Heart left ventricle (tissue), 13 donors: ENCODE measurements around the gene PLOD2.

Source experiments
- POLR2A ChIP-seq, 2 donors: fragments of 450-650 bp; IDR thresholded peaks; one replicate each; pipeline ENCODE4 v1.6.1; 2017; ENCODE audit warnings: antibody characterized with exemption in 2 of 2, mild to moderate bottlenecking in 2 of 2, moderate library complexity in 2 of 2
- TF ChIP-seq, protein P1 (sequence below), 12 donors: fragments of 200-600 bp; sonication (generic) in 4 of 12; IDR thresholded peaks; one replicate each; pipeline versions ENCODE4 v1.5.0 to v1.8.0; 2018 to 2022; ENCODE audit warnings: antibody characterized with exemption in 12 of 12, mild to moderate bottlenecking in 5 of 12
- donor health status: ischemic (EF 13 %, LVEDD 7.1; RV severe dilation, severe dysfunction).
- donor health status: DM: no; HTN: yes; CAD: no.
- donor health status: DM: no; HTN: no; CAD: no.
- donor health status: ischemic (EF 25% LVEDD 6.9; RV normal size, moderate dysfunction).
- donor health status: ischemic (EF 25% LVEDD 5.7; RV mildly dilated, moderate dysfunction).
- donor health status: ischemic (EF 35%, LVEDD 5.7; RV mildly dilated, moderate dysfunction).
- donor health status: nonischemic (EF 11% LVEDD 7.7; RV severe dilation, severe dysfunction).
- donor health status: DM: yes; HTN: yes; CAD: no.
- donor health status: PGD.
- donor health status: ischemic (EF 29% LVEDD 5.4; RV normal size, mild dysfunction).
- donor health status: nonischemic (EF 23%, LVEDD 6.1; RV moderate dilation, normal function).

DNA sequence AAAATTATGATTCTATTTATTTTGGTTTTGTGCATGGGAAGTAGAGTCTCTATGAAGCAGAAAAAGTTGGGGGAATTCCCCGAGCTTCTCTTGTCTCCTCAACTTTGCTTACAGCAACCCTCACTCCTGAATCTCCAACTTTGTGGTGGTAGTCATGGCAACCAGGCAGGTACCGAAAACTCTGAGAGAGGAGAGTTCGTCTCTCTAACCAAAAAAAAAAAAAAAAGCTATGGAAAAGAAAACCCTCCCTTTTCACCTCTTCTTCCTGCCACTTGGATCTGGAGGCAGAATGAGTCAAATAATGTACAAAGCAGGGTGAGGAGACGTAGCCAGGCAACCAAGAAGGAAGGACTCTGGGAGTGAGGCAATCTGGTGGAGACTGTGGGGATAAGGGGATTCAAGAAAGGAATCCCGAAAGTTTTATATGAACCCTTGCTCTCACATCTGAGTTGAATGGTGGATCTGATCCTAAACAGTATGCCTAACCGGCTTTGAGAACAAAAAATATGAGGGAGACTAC is 108.1 kb downstream of the PLOD2 start:
- TF ChIP-seq POLR2A (IDR thresholded peaks at IDR 0.05): no peak
- TF ChIP-seq, protein P1, sequence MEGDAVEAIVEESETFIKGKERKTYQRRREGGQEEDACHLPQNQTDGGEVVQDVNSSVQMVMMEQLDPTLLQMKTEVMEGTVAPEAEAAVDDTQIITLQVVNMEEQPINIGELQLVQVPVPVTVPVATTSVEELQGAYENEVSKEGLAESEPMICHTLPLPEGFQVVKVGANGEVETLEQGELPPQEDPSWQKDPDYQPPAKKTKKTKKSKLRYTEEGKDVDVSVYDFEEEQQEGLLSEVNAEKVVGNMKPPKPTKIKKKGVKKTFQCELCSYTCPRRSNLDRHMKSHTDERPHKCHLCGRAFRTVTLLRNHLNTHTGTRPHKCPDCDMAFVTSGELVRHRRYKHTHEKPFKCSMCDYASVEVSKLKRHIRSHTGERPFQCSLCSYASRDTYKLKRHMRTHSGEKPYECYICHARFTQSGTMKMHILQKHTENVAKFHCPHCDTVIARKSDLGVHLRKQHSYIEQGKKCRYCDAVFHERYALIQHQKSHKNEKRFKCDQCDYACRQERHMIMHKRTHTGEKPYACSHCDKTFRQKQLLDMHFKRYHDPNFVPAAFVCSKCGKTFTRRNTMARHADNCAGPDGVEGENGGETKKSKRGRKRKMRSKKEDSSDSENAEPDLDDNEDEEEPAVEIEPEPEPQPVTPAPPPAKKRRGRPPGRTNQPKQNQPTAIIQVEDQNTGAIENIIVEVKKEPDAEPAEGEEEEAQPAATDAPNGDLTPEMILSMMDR (IDR thresholded peaks at IDR 0.05): no peak
